H9 (cell line): Measurements from ENCODE around the gene NPHP4. TPM values are rescaled to one million over a fixed set of nuclear protein-coding genes. Genes with fewer than 3 reads are reported as not detected.
A peak's percentile ranks its signal among the peaks of the same experiment; 100 is the strongest.

Experiments used
- DNase-seq: peaks from one replicate; pipeline ENCODE4 v3.0.0-alpha.2; 2017
- H2AFZ ChIP-seq: one replicate; pipeline ENCODE4 v1.6.1; 2013; ENCODE audit warnings: mild to moderate bottlenecking, low read length, control low read depth, moderate library complexity
- H2AK5ac ChIP-seq: 2 replicates; pipeline ENCODE4 v1.6.1; 2013; ENCODE audit warnings: low read length, control low read depth, mixed read lengths; ENCODE audit not compliant: insufficient read length
- H2BK120ac ChIP-seq: one replicate; pipeline ENCODE4 v1.6.1; 2013; ENCODE audit warnings: low read depth, mild to moderate bottlenecking, low read length, control low read depth, inconsistent platforms; ENCODE audit not compliant: poor library complexity, severe bottlenecking
- H2BK12ac ChIP-seq: 2 replicates; pipeline ENCODE4 v1.6.1; 2013; ENCODE audit warnings: low read length, control low read depth, mixed read lengths, low read depth; ENCODE audit not compliant: insufficient read length
- H2BK15ac ChIP-seq: 2 replicates; pipeline ENCODE4 v1.6.1; 2013; ENCODE audit warnings: low read depth, low read length, control low read depth
- H2BK20ac ChIP-seq: one replicate; pipeline ENCODE4 v1.6.1; 2013; ENCODE audit warnings: low read depth, mild to moderate bottlenecking, low read length, control low read depth, inconsistent platforms; ENCODE audit not compliant: poor library complexity, severe bottlenecking
- H2BK5ac ChIP-seq: 2 replicates; pipeline ENCODE4 v1.6.1; 2013; ENCODE audit warnings: low read length, control low read depth, mixed read lengths; ENCODE audit not compliant: insufficient read length
- H3K14ac ChIP-seq: 2 replicates; pipeline ENCODE4 v1.6.1; 2013; ENCODE audit warnings: low read length, control low read depth; ENCODE audit not compliant: insufficient read depth
- H3K18ac ChIP-seq: 2 replicates; pipeline ENCODE4 v1.6.1; 2013; ENCODE audit warnings: low read depth, mild to moderate bottlenecking, mixed read lengths, low read length, control low read depth; ENCODE audit not compliant: insufficient read length
- H3K23ac ChIP-seq: 2 replicates; pipeline ENCODE4 v1.6.1; 2013; ENCODE audit warnings: low read length, control low read depth, mixed read lengths, low read depth; ENCODE audit not compliant: insufficient read length
- H3K23me2 ChIP-seq: 2 replicates; pipeline ENCODE4 v1.6.1; 2013; ENCODE audit warnings: low read depth, mild to moderate bottlenecking, mixed read lengths, low read length, control low read depth; ENCODE audit not compliant: insufficient read length, poor library complexity, severe bottlenecking
- H3K27ac ChIP-seq: 2 replicates; pipeline ENCODE4 v1.5.1; 2013; ENCODE audit warnings: low read length, control low read depth, mixed read lengths, low read depth; ENCODE audit not compliant: insufficient read length
- H3K27me3 ChIP-seq: 2 replicates; pipeline ENCODE4 v1.6.1; 2013; ENCODE audit warnings: low read length, control low read depth, inconsistent platforms; ENCODE audit not compliant: insufficient read depth
- H3K4ac ChIP-seq: 2 replicates; pipeline ENCODE4 v1.6.1; 2013; ENCODE audit warnings: low read depth, mild to moderate bottlenecking, control low read depth, inconsistent platforms, low read length, moderate library complexity
- H3K4me1 ChIP-seq: 2 replicates; pipeline ENCODE4 v1.6.1; 2013; ENCODE audit warnings: low read length, control low read depth, inconsistent platforms; ENCODE audit not compliant: insufficient read depth
- H3K4me2 ChIP-seq: 2 replicates; pipeline ENCODE4 v1.6.1; 2013; ENCODE audit warnings: low read length, control low read depth, mixed read lengths; ENCODE audit not compliant: insufficient read length, insufficient read depth
- H3K56ac ChIP-seq: 2 replicates; pipeline ENCODE4 v1.6.1; 2013; ENCODE audit warnings: low read depth, mild to moderate bottlenecking, mixed read lengths, low read length, control low read depth; ENCODE audit not compliant: insufficient read length
- H3K79me1 ChIP-seq: 2 replicates; pipeline ENCODE4 v1.6.1; 2013; ENCODE audit warnings: low read depth, mild to moderate bottlenecking, moderate library complexity, low read length, control low read depth, inconsistent platforms; ENCODE audit not compliant: insufficient read depth, poor library complexity, severe bottlenecking
- H3K79me2 ChIP-seq: 2 replicates; pipeline ENCODE4 v1.6.1; 2013; ENCODE audit warnings: low read length, control low read depth, inconsistent platforms; ENCODE audit not compliant: insufficient read depth
- H3K9ac ChIP-seq: 2 replicates; pipeline ENCODE4 v1.6.1; 2013; ENCODE audit warnings: low read length, control low read depth, mixed read lengths; ENCODE audit not compliant: insufficient read length; ENCODE audit errors: extremely low read depth
- H3K9me3 ChIP-seq: one replicate; pipeline ENCODE4 v1.6.1; 2013; ENCODE audit warnings: low read depth, low read length, inconsistent platforms; ENCODE audit not compliant: control insufficient read depth
- H3T11ph ChIP-seq: one replicate; pipeline ENCODE4 v1.6.1; 2013; ENCODE audit warnings: mild to moderate bottlenecking, low read length, control low read depth, inconsistent platforms
- H4K20me1 ChIP-seq: one replicate; pipeline ENCODE4 v1.6.1; 2013; ENCODE audit not compliant: control insufficient read depth, insufficient read length, insufficient read depth
- H4K5ac ChIP-seq: 2 replicates; pipeline ENCODE4 v1.6.1; 2013; ENCODE audit warnings: low read depth, mild to moderate bottlenecking, mixed read lengths, low read length, control low read depth; ENCODE audit not compliant: insufficient read length
- H4K8ac ChIP-seq: replicated peaks from 2 replicates; pipeline ENCODE4 v1.6.1; 2013; ENCODE audit warnings: low read length, control low read depth, mixed read lengths, low read depth; ENCODE audit not compliant: insufficient read length
- H4K91ac ChIP-seq: 2 replicates; pipeline ENCODE4 v1.6.1; 2013; ENCODE audit warnings: low read depth, mild to moderate bottlenecking, moderate library complexity, mixed read lengths, low read length, control low read depth; ENCODE audit not compliant: insufficient read length
- H3K27ac Mint-ChIP-seq, 3 experiments: 2 replicates in 2 of 3; 3 replicates in 1 of 3; pipeline ENCODE4 v1.8.0; 2020 to 2021; ENCODE audit warnings: mixed read lengths in 3 of 3, mild to moderate bottlenecking in 1 of 3, moderate library complexity in 1 of 3
- H3K27me3 Mint-ChIP-seq: 2 replicates; pipeline ENCODE4 v1.8.0; 2021; ENCODE audit warnings: low read depth, mild to moderate bottlenecking, moderate library complexity, mixed read lengths
- H3K36me3 Mint-ChIP-seq, 3 experiments: 2 replicates in 2 of 3; 3 replicates in 1 of 3; pipeline ENCODE4 v1.8.0; 2020 to 2021; ENCODE audit warnings: low read depth in 3 of 3, mixed read lengths in 3 of 3; ENCODE audit not compliant: insufficient read depth in 1 of 3
- H3K4me1 Mint-ChIP-seq, 2 experiments: 2 replicates each; pipeline ENCODE4 v1.8.0; 2020; ENCODE audit warnings: mixed read lengths in 2 of 2
- H3K4me3 Mint-ChIP-seq, 2 experiments: 2 replicates in 1 of 2; 3 replicates in 1 of 2; pipeline ENCODE4 v1.8.0; 2020 to 2021; ENCODE audit warnings: mild to moderate bottlenecking in 2 of 2, mixed read lengths in 2 of 2, moderate library complexity in 1 of 2
- H3K9me3 Mint-ChIP-seq, 2 experiments: 2 replicates in 1 of 2; 3 replicates in 1 of 2; pipeline ENCODE4 v1.8.0; 2020; ENCODE audit warnings: mild to moderate bottlenecking in 2 of 2, mixed read lengths in 2 of 2, moderate library complexity in 1 of 2
- CTCF ChIP-seq: fragments of 200-600 bp; sonication (generic); conservative IDR thresholded peaks from 3 replicates; pipeline ENCODE4 v1.8.0; 2021; ENCODE audit warnings: antibody characterized with exemption, mild to moderate bottlenecking
- WGBS: extraction: QIAGEN DNeasy Blood & Tissue Kit; methylation state at CpG from one replicate; pipeline ENCODE4 v1.1.7; 2013; ENCODE audit warnings: missing lambda C conversion rate, low lambda C conversion rate, mixed read lengths; ENCODE audit not compliant: insufficient read length; ENCODE audit errors: extremely low coverage; 5-methylcytosine and 5-hydroxymethylcytosine counted together
- total RNA-seq: library from RNA; stranded (reverse); gene quantifications from 2 replicates; pipeline ENCODE4 v1.2.1, GENCODE V29; 2021

NPHP4 gene
- total RNA-seq, 1 experiment from 2014 or later: 17.6 TPM

- no CpG with 5 or more reads among the region's 28 CpGs for WGBS
- Histone ChIP-seq H3K9ac (no peak overlapping the region), H2AK5ac (no peak overlapping the region)
These were observed 7.7 kb upstream of the NPHP4 start for GRCh38 chr1:5999711-6000443.

More at GRCh38 chr1:5999711-6000443, 7.7 kb upstream of the NPHP4 start:
- Histone ChIP-seq H3K79me2 (no peaks in the 10 kb centered on the region), H3K4me1 (no peaks in the 10 kb centered on the region), H4K91ac (no peak overlapping the region), H3K23ac (no peak overlapping the region), H2BK12ac (no peak overlapping the region), H2BK15ac (no peak overlapping the region), H4K5ac (no peak overlapping the region), H3K27ac (no peak overlapping the region), H4K20me1 (no peaks in the 10 kb centered on the region), H3K14ac (peak overlapping the region; percentile 43; the same call in 1 of the 2 replicates), H3K9me3 (no peaks in the 10 kb centered on the region), H3K4ac (no peak overlapping the region), H3K18ac (no peak overlapping the region), H4K8ac (no peak overlapping the region), H2BK5ac (no peak overlapping the region), H3K23me2 (no peaks in the 10 kb centered on the region), H3K56ac (no peak overlapping the region), H2BK20ac (no peak overlapping the region), H2BK120ac (no peak overlapping the region), H3T11ph (no peak overlapping the region), H3K4me2 (no peak overlapping the region), H3K79me1 (no peaks in the 10 kb centered on the region), H2AFZ (no peak overlapping the region), H3K27me3 (no peaks in the 10 kb centered on the region; the same call in 1 of the 2 replicates)
- Mint-ChIP-seq H3K27me3 (peaks cover 51% of the 10 kb centered on the region), H3K9me3 (no peaks in the 10 kb centered on the region), H3K4me1 (peaks cover 26 to 37% of the 10 kb centered on the region in 2 experiments), H3K4me3 (no peak overlapping the region), H3K27ac (no peak overlapping the region; a peak in 1 of 7 replicates), H3K36me3 (no peaks in the 10 kb centered on the region)
- no peak for DNase-seq
- no peak for TF ChIP-seq CTCF
